SU-DHL-6 (cell line): ENCODE data around the gene TCAIM.

Source experiments
- CTCF ChIP-seq: fragments of 200-600 bp; sonication (generic); IDR thresholded peaks from one replicate; pipeline ENCODE4 v1.5.1; 2017; ENCODE audit warnings: antibody characterized with exemption, mild to moderate bottlenecking, low read length, moderate library complexity; ENCODE audit not compliant: insufficient read depth, poor library complexity, severe bottlenecking
- EZH2phosphoT487 ChIP-seq: fragments of 200-600 bp; sonication (generic), shearing (Covaris generic); conservative IDR thresholded peaks from 2 replicates; pipeline ENCODE4 v1.6.1; 2018; ENCODE audit warnings: mild to moderate bottlenecking, antibody characterized with exemption, low read length, moderate library complexity, mixed read lengths

DNA sequence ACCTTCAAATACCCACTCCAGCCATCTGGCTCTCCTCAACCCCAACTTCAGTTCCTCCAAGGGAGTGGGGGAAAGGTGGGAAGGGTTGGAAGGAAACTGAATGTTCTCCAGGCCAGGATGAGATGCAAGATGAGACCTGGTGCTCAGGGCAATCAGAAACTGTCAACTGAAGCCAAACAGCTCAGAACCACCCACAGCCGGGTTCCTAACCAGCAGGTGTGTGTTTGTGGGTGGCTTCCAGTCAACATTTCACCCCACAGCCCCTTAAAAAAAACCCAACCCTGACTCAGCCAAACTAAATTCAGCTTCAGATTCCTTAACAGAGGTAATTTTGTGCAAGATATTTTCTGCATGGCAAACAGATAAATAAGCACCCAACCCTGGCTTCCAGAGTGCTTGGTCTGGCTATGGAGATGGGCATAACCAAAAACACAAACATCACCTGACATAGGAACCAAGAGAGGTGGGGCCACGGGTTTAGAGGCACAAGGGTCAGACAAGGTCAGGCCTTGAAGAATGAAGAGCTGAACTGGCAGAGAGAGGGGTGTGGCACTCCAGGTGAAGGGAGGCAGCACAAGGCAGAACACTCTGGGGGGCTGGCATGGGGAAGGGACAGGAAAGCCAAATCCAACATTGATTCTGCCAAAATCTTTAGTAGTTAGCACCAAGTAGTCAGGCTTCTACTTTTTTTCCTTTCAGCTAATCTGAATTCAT, 104.2 kb downstream of the TCAIM start:
- TF ChIP-seq CTCF (no peak), EZH2phosphoT487 (no peak)
